ENCODE results near the gene ACAD10.

DNA sequence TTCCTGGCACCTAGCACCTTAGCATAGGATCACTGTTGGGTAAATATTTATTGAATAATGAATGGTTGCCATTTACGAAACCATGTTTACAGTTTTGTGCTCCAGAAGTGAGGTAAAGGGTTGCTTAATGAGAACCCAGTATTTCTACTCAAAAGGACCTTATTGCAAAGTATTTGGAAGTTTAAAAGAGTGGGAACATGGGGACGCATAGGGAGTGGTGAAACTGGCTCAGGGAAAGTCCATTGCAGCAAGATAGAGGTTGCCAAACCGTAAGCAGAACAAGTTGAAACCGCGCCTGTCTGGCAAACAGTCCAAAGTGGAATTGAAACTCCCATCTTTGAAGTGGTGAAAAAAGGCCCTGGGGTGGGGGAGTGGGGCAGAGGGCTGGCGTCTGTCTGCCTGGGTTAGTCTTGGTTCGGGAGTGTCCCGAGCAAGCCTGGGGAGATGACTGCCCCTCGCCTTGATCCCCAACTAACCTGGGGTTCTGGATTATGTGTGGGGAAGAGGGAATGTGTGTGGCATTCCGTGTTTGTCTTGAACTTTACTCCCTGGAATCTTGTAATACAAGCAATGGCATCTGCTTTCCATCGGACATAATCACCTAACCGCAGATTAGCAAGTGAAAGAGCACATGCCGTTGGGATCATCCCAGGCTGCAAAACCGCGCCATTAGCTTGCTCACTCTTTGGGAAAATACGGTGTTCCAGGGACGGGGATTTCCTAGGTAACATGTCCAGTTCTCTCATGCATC is 88.1 kb downstream of the ACAD10 start:
- no peak for TF ChIP-seq GATA2 (IDR thresholded peaks at IDR 0.05; ENCODE audit: low read depth, low read length)
- no peak for TF ChIP-seq GATA3 (IDR thresholded peaks at IDR 0.05; ENCODE audit: low read depth, low read length)
